GM12875 (cell line): ENCODE results near the gene ADCY9.

Experiments
- H3K4me3 ChIP-seq: one replicate; pipeline ENCODE4 v1.5.1; 2011; ENCODE audit warnings: low read depth, low read length, control low read depth
- TF ChIP-seq, protein P1 (sequence below): IDR thresholded peaks from 2 replicates; pipeline ENCODE4 v1.5.1; 2011; ENCODE audit warnings: low read depth, mild to moderate bottlenecking, control low read depth, inconsistent platforms, low read length, moderate library complexity, borderline replicate concordance; ENCODE audit not compliant: insufficient read depth

Gene ADCY9

DNA sequence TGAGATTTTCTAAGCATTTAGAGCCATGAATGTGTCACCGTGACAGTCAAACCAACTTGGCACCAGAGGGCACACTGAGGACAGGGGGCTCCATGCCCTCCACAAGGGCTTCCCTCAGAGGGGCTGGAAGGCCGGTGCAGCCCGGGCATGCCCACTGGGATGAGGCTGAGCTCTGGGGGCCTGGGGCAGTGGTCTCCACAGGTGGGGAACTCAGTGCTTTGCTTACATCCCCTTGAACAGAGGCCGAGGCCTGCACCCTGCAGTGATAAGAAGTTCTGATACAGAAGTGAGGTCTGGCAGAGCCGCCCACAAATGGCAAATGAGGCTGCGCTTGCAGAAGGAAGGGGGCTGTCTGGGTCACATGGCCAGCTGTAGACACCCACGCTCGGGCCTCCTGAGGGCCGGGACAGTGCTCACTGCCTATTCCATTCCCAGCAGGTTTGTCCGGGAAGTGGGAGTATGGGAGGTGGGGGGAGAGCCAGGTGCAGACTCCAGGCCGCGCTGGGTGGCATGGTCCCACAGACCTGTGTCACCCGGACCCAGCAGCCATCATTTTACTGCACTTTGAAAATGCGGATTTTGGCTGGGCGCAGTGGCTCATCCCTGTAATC, 118.9 kb downstream of the ADCY9 start:
- TF ChIP-seq, protein P1, sequence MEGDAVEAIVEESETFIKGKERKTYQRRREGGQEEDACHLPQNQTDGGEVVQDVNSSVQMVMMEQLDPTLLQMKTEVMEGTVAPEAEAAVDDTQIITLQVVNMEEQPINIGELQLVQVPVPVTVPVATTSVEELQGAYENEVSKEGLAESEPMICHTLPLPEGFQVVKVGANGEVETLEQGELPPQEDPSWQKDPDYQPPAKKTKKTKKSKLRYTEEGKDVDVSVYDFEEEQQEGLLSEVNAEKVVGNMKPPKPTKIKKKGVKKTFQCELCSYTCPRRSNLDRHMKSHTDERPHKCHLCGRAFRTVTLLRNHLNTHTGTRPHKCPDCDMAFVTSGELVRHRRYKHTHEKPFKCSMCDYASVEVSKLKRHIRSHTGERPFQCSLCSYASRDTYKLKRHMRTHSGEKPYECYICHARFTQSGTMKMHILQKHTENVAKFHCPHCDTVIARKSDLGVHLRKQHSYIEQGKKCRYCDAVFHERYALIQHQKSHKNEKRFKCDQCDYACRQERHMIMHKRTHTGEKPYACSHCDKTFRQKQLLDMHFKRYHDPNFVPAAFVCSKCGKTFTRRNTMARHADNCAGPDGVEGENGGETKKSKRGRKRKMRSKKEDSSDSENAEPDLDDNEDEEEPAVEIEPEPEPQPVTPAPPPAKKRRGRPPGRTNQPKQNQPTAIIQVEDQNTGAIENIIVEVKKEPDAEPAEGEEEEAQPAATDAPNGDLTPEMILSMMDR = no peak
- H3K4me3 ChIP-seq = no peak overlapping the region

DNA sequence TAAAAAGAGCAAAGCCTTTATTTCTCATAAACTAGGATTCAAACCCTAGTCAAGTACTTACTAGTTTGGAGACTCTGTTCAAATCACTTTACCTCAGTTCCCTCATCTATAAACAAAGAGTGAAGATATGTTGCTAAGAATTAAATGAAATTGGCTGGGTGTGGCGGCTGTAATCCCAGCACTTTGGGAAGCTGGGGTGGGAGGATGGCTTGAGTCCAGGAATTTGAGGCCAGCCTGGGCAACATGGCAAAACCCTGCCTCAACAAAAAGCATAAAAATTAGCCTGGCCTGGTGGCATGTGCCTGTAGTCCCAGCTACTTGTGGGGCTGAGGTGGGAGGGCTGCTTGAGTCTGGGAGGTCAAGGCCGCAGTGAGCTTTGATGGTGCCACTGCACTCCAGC, 121.2 kb downstream of the ADCY9 start:
- TF ChIP-seq, protein P1 = no peak
- no peak overlapping the region for H3K4me3 ChIP-seq

DNA sequence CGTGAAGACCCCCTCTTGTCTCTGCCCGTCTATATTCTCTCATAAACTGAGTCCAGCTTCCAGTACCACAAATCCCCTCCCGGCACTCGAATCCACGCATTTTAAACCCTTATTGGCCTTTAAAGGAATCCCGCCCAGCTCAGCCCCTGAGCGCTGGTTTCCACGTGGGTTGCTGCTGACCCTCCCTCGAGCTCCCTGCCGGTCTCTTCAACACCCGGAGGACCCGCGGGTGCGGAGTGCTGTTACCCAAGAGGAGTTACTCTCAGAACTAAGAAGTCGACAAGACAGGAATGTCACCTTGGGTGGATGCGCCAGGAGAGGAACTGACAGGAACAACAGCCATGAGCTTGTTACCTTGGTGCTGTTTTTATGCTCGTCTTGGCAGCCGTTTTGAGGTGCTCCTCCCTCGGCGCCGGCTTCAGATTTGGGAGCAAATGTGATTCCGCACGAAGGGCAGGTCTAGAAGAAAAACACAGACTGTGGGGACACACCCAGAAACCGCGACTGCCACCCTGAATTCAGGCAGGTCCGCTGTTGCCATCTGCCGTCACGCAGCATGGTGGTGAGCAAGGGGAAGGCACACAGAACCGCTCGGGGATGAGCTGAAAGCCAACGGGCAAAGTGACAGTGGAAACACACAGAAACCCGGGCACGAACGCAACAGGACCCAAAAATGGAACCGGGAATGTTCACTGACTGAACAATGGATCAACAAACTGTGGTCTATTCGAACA, 123.0 kb downstream of the ADCY9 start:
- H3K4me3 ChIP-seq = no peak overlapping the region
- TF ChIP-seq, protein P1 = no peak

DNA sequence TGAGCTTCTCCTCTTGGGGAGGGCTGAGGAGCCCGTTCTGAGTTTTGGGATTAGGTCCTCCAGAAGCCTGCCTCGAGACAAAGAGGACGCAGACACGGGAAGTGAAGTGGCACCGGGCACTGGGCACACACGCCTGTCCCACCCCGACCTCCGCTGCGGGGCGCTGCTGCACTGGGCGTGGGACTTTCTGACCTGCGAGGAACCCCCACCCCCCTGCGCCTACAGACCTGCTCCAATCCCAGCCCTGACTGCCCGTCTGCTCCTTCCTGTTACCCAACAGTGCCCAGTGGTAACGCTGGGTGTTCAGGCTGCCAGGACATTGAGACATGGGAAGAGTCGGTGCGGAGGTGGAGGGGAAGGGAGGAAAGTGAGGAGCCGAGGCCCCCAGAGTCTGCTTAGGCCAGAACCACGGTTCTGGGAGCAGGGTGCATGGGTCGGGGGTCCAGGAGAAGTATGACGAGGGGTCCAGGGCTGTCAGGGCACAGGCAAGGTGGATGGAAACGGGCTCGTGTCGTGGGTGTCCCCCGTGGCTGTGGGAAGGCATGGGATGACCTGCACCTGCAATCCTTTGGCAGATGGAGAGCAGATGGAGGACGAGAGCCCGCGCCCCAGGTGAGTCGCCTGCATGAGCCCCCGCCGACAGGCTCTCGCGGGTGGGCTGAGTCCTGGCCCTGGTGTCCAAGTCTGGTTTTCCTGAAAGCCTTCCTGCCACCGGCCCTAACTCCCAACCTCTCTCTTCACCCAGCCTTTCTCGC, 123.8 kb downstream of the ADCY9 start:
- TF ChIP-seq, protein P1 = no peak
- H3K4me3 ChIP-seq = no peak overlapping the region

DNA sequence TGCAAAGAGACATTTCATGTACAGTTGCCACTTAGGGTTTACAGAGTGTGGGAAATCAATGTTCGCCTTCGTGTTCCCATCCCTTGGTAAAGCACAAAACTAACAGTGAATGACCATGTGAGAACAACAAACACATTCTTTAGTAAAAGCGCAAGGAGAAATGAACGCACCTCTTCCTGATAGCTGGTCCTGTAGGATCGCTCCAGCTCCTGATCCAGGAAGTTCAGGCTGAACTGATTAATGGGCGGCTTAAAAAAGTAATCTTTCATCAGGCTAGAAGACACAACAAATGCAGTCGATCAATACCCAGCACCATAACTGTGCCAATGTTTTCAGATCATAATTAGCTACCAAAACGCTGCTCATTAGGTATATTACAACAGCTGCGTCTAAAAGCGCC, 127.4 kb downstream of the ADCY9 start:
- no peak overlapping the region for H3K4me3 ChIP-seq
- TF ChIP-seq, protein P1 = no peak

DNA sequence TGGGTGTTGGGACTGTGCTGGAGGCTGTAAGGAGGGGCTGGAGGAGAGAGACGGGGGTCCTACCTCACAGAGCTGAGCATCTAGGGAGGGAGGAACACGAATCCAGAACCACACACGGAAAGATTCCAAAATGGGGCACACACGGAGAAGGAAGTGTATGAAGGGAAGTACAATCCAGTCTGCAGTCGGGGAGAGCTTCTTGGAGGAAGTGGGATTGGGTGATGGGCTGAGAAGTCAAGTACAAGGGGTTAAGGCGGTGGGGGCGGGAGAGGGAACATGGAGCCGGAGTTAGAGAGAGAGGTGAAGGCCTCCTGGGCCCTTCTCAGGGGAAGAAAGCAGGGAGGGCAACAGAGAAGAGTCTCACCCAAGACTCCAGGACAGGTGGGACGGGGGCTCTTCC, 128.2 kb downstream of the ADCY9 start:
- TF ChIP-seq, protein P1 = no peak
- no peak overlapping the region for H3K4me3 ChIP-seq
